Epithelial cell of proximal tubule (primary cell): ENCODE measurements around the gene CARD16. TPM values are rescaled to one million over a fixed set of nuclear protein-coding genes. Genes with fewer than 3 reads are reported as not detected.

Experiments used
- DNase-seq: peaks from one replicate; pipeline ENCODE4 v3.0.0-alpha.2; 2011; ENCODE audit warnings: low read depth
- H3K4me3 ChIP-seq: 2 replicates; pipeline ENCODE4 v1.5.1; 2011; ENCODE audit warnings: low read depth, mild to moderate bottlenecking, low read length
- CTCF ChIP-seq: conservative IDR thresholded peaks from 2 replicates; pipeline ENCODE4 v1.5.1; 2012; ENCODE audit warnings: low read depth, mild to moderate bottlenecking, low read length
- total RNA-seq: library from RNA; depleted of rRNA; stranded (reverse); fragments of >200 nt; gene quantifications from 2 replicates; pipeline ENCODE4 v1.2.3, GENCODE V29; 2015

The CARD16 gene
- total RNA-seq, 1 donor from 2014 or later: not detected

GRCh38 chr11:104991994-104992393, 53.1 kb downstream of the CARD16 start:
- DNase-seq: no peak
- TF ChIP-seq CTCF: no peak
- H3K4me3 ChIP-seq: no peak overlapping the region

Other genes with a start within 250 kb of the CARD16 start
- not detected in 2 replicates for gene CASP12, start 146.9 kb downstream of the CARD16 start, total RNA-seq
- 27.6 and 30.4 TPM in 2 replicates for gene CASP4, start 76.8 kb downstream of the CARD16 start, total RNA-seq
- gene CASP5, start 22.2 kb downstream of the CARD16 start, total RNA-seq: not detected in 2 replicates
- gene CASP1, start 10.2 kb downstream of the CARD16 start, total RNA-seq: 0.29 TPM in 1 of 2 replicates, not detected in the other
- not detected in 2 replicates for gene CARD18, start 94.4 kb upstream of the CARD16 start, total RNA-seq